SK-N-SH treated with all-trans-retinoic acid at 6 μM for 48 hours (cell line): Measurements from ENCODE around the gene FOXO3.
A peak's percentile ranks its signal among the peaks of the same experiment; 100 is the strongest.

ENCODE experiments used
- ATAC-seq: fragments of 200-7000 bp; cut with Tn5 transposase; 3 replicates; pipeline ENCODE4 v1.9.1; 2020; ENCODE audit warnings: mild to moderate bottlenecking, moderate library complexity
- ARNTL ChIP-seq: fragments of 450-650 bp; formaldehyde crosslinking; IDR thresholded peaks from 2 replicates; pipeline ENCODE4 v1.5.0; 2020; ENCODE audit warnings: low read depth, mild to moderate bottlenecking, moderate library complexity, borderline replicate concordance
- BACH2 ChIP-seq: fragments of 250-450 bp; sonication (Bioruptor Pico); IDR thresholded peaks from 2 replicates; pipeline ENCODE4 v1.9.0; 2021; ENCODE audit warnings: mild to moderate bottlenecking, borderline replicate concordance
- CSDC2 ChIP-seq: fragments of 250-450 bp; sonication (Bioruptor Pico); IDR thresholded peaks from 2 replicates; pipeline ENCODE4 v1.5.0; 2020; ENCODE audit warnings: mild to moderate bottlenecking, moderate library complexity
- ESRRG ChIP-seq: fragments of 250-450 bp; sonication (Bioruptor Pico); IDR thresholded peaks from 2 replicates; pipeline ENCODE4 v1.6.1; 2021; ENCODE audit warnings: mild to moderate bottlenecking
- GLIS3 ChIP-seq: fragments of 250-450 bp; sonication (Bioruptor Pico); IDR thresholded peaks from 2 replicates; pipeline ENCODE4 v1.5.0; 2020; ENCODE audit warnings: mild to moderate bottlenecking, moderate library complexity
- ISL1 ChIP-seq: fragments of 250-450 bp; sonication (Bioruptor Pico); IDR thresholded peaks from 2 replicates; pipeline ENCODE4 v2.1.2; 2022; ENCODE audit warnings: mild to moderate bottlenecking, moderate library complexity
- OSR1 ChIP-seq: fragments of 250-450 bp; sonication (Bioruptor Pico); IDR thresholded peaks from 2 replicates; pipeline ENCODE4 v1.8.0; 2022; ENCODE audit warnings: moderate library complexity, mild to moderate bottlenecking, inconsistent platforms
- PPARA ChIP-seq: fragments of 250-450 bp; sonication (Bioruptor Pico); IDR thresholded peaks from 2 replicates; pipeline ENCODE4 v1.5.0; 2020; ENCODE audit warnings: mild to moderate bottlenecking, borderline replicate concordance
- RARB ChIP-seq: fragments of 250-450 bp; sonication (Bioruptor Pico); IDR thresholded peaks from 2 replicates; pipeline ENCODE4 v1.8.0; 2021; ENCODE audit warnings: mild to moderate bottlenecking, moderate library complexity
- SNAI2 ChIP-seq: fragments of 250-450 bp; sonication (Bioruptor Pico); IDR thresholded peaks from 2 replicates; pipeline ENCODE4 v1.5.0; 2020; ENCODE audit warnings: mild to moderate bottlenecking, moderate library complexity
- TCF4 ChIP-seq: fragments of 250-450 bp; sonication (Bioruptor Pico); IDR thresholded peaks from 2 replicates; pipeline ENCODE4 v1.8.0; 2021; ENCODE audit warnings: mild to moderate bottlenecking, moderate library complexity, borderline replicate concordance
- TOX ChIP-seq: fragments of 250-450 bp; sonication (Bioruptor Pico); IDR thresholded peaks from 2 replicates; pipeline ENCODE4 v1.8.0; 2021; ENCODE audit warnings: mild to moderate bottlenecking, moderate library complexity, borderline replicate concordance
- ZC3H10 ChIP-seq: fragments of 250-450 bp; sonication (Bioruptor Pico); IDR thresholded peaks from 2 replicates; pipeline ENCODE4 v1.5.1; 2021; ENCODE audit warnings: mild to moderate bottlenecking, moderate library complexity
- ZFP3 ChIP-seq: fragments of 250-450 bp; sonication (Bioruptor Pico); IDR thresholded peaks from 2 replicates; pipeline ENCODE4 v1.5.0; 2020; ENCODE audit warnings: mild to moderate bottlenecking, moderate library complexity
- ZFP30 ChIP-seq: fragments of 450-650 bp; formaldehyde crosslinking; IDR thresholded peaks from 2 replicates; pipeline ENCODE4 v1.5.0; 2022; ENCODE audit warnings: mild to moderate bottlenecking, moderate library complexity
- ZNF565 ChIP-seq: fragments of 450-650 bp; formaldehyde crosslinking; conservative IDR thresholded peaks from 2 replicates; pipeline ENCODE4 v1.5.0; 2020; ENCODE audit warnings: low read depth, mild to moderate bottlenecking, moderate library complexity
- ZNF70 ChIP-seq: fragments of 450-650 bp; formaldehyde crosslinking; IDR thresholded peaks from 2 replicates; pipeline ENCODE4 v1.5.0; 2020; ENCODE audit warnings: mild to moderate bottlenecking, moderate library complexity
- ZNF8 ChIP-seq: fragments of 450-650 bp; formaldehyde crosslinking; IDR thresholded peaks from 2 replicates; pipeline ENCODE4 v1.5.0; 2020; ENCODE audit warnings: mild to moderate bottlenecking, moderate library complexity
- TF ChIP-seq, protein P1 (sequence below): fragments of 250-450 bp; sonication (Bioruptor Pico); IDR thresholded peaks from 2 replicates; pipeline ENCODE4 v1.5.0; 2020; ENCODE audit warnings: mild to moderate bottlenecking, moderate library complexity
- TF ChIP-seq, protein P2 (sequence below): fragments of 250-450 bp; sonication (Bioruptor Pico); IDR thresholded peaks from 2 replicates; pipeline ENCODE4 v1.8.0; 2021; ENCODE audit warnings: low read depth, mild to moderate bottlenecking, moderate library complexity, borderline replicate concordance
- TF ChIP-seq, protein P3 (sequence below): fragments of 250-450 bp; sonication (Bioruptor Pico); IDR thresholded peaks from 2 replicates; pipeline ENCODE4 v1.8.0; 2020; ENCODE audit warnings: mild to moderate bottlenecking, moderate library complexity, borderline replicate concordance
- TF ChIP-seq, protein P4 (sequence below): fragments of 250-450 bp; sonication (Bioruptor Pico); IDR thresholded peaks from 2 replicates; pipeline ENCODE4 v1.5.1; 2020; ENCODE audit warnings: low read depth, mild to moderate bottlenecking, moderate library complexity

Gene FOXO3

DNA sequence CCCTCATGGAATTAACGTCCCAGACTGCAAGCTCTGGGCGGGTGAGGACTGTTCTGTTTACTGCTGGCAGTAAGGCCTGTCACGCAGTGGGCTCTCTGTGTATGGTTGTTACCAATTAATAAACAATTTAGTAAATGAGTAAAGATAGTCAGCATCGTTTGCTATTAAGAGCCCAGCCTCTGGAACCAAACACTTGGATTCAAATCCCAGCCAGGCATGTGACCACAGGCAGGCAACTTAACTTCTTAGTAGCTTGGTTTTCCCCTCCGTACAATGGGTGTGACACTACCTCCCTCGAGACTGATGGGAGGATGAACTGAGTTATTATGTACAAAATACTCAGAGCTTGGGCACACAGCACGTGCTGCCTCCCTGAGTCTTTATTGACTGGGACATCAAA, 149.8 kb downstream of the FOXO3 start:
- no peak for ATAC-seq
- TF ChIP-seq TOX (CRISPR knock-in tag) (no peak), ARNTL (CRISPR knock-in tag) (no peak), RARB (CRISPR knock-in tag) (no peak), ZFP3 (no peak), ISL1 (CRISPR knock-in tag) (no peak), BACH2 (CRISPR knock-in tag) (no peak), TCF4 (CRISPR knock-in tag) (no peak), GLIS3 (CRISPR knock-in tag) (no peak), PPARA (CRISPR knock-in tag) (no peak), ZC3H10 (CRISPR knock-in tag) (no peak), CSDC2 (CRISPR knock-in tag) (no peak), ZFP30 (CRISPR knock-in tag) (no peak)
- TF ChIP-seq, protein P1, sequence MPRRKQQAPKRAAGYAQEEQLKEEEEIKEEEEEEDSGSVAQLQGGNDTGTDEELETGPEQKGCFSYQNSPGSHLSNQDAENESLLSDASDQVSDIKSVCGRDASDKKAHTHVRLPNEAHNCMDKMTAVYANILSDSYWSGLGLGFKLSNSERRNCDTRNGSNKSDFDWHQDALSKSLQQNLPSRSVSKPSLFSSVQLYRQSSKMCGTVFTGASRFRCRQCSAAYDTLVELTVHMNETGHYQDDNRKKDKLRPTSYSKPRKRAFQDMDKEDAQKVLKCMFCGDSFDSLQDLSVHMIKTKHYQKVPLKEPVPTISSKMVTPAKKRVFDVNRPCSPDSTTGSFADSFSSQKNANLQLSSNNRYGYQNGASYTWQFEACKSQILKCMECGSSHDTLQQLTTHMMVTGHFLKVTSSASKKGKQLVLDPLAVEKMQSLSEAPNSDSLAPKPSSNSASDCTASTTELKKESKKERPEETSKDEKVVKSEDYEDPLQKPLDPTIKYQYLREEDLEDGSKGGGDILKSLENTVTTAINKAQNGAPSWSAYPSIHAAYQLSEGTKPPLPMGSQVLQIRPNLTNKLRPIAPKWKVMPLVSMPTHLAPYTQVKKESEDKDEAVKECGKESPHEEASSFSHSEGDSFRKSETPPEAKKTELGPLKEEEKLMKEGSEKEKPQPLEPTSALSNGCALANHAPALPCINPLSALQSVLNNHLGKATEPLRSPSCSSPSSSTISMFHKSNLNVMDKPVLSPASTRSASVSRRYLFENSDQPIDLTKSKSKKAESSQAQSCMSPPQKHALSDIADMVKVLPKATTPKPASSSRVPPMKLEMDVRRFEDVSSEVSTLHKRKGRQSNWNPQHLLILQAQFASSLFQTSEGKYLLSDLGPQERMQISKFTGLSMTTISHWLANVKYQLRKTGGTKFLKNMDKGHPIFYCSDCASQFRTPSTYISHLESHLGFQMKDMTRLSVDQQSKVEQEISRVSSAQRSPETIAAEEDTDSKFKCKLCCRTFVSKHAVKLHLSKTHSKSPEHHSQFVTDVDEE (CRISPR knock-in tag), result no peak
- TF ChIP-seq, protein P2, sequence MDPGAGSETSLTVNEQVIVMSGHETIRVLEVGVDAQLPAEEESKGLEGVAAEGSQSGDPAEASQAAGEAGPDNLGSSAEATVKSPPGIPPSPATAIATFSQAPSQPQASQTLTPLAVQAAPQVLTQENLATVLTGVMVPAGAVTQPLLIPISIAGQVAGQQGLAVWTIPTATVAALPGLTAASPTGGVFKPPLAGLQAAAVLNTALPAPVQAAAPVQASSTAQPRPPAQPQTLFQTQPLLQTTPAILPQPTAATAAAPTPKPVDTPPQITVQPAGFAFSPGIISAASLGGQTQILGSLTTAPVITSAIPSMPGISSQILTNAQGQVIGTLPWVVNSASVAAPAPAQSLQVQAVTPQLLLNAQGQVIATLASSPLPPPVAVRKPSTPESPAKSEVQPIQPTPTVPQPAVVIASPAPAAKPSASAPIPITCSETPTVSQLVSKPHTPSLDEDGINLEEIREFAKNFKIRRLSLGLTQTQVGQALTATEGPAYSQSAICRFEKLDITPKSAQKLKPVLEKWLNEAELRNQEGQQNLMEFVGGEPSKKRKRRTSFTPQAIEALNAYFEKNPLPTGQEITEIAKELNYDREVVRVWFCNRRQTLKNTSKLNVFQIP (CRISPR knock-in tag), result no peak

DNA sequence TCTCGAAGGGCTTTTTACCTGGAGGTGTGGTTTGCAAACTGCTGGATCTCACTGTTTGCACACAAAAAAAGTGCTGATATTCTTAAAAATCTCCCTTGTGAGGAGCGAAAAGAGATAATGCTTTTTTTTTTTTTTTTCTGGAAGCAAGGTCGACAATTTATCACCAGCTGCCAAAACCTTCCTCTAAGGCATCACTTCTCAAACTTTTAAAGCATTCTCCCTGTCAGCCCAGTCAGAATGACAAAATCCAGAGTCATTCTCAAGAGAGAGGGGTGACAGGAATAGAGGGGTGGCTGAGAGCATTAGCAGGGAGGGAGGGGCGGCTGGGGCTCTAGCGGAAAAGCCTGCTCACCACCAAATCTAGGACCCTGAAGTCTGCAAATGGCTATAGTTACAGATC, 150.4 kb downstream of the FOXO3 start:
- TF ChIP-seq, protein P3, sequence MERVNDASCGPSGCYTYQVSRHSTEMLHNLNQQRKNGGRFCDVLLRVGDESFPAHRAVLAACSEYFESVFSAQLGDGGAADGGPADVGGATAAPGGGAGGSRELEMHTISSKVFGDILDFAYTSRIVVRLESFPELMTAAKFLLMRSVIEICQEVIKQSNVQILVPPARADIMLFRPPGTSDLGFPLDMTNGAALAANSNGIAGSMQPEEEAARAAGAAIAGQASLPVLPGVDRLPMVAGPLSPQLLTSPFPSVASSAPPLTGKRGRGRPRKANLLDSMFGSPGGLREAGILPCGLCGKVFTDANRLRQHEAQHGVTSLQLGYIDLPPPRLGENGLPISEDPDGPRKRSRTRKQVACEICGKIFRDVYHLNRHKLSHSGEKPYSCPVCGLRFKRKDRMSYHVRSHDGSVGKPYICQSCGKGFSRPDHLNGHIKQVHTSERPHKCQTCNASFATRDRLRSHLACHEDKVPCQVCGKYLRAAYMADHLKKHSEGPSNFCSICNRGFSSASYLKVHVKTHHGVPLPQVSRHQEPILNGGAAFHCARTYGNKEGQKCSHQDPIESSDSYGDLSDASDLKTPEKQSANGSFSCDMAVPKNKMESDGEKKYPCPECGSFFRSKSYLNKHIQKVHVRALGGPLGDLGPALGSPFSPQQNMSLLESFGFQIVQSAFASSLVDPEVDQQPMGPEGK (CRISPR knock-in tag), result peak; percentile 73; the same call in 1 of the 2 replicates
- no peak for TF ChIP-seq SNAI2 (CRISPR knock-in tag)
- no peak for TF ChIP-seq RARB (CRISPR knock-in tag)
- TF ChIP-seq, protein P4, sequence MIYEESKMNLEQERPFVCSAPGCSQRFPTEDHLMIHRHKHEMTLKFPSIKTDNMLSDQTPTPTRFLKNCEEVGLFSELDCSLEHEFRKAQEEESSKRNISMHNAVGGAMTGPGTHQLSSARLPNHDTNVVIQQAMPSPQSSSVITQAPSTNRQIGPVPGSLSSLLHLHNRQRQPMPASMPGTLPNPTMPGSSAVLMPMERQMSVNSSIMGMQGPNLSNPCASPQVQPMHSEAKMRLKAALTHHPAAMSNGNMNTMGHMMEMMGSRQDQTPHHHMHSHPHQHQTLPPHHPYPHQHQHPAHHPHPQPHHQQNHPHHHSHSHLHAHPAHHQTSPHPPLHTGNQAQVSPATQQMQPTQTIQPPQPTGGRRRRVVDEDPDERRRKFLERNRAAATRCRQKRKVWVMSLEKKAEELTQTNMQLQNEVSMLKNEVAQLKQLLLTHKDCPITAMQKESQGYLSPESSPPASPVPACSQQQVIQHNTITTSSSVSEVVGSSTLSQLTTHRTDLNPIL, result no peak
- TF ChIP-seq ZFP3, result no peak
- TF ChIP-seq ISL1 (CRISPR knock-in tag), result peak; percentile 85
- ATAC-seq, result peak; percentile 48

DNA sequence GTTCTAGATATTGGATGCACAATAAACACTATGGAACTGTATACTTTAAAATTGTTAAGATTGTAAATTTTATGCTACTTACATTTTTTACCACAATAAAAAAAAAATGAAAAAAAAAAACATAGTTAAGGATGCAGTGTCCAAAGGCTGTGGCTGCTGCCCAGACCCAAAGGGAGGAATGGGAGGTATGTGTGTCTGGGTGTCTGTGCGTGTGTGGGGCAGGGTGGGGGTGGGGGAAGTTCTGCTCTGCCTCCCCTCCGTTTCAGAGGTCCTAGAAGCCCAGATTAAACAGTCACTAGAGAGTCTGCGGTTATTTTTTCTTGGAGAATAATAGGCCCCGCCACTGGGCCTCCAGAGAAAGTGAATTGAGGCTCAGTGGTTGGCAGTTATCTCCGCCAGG, 151.1 kb downstream of the FOXO3 start:
- TF ChIP-seq TCF4 (CRISPR knock-in tag), result no peak
- no peak for TF ChIP-seq PPARA (CRISPR knock-in tag)
- no peak for TF ChIP-seq ZFP3
- TF ChIP-seq ISL1 (CRISPR knock-in tag), result no peak
- TF ChIP-seq ZNF8 (CRISPR knock-in tag), result no peak
- no peak for TF ChIP-seq BACH2 (CRISPR knock-in tag)
- no peak for TF ChIP-seq RARB (CRISPR knock-in tag)
- TF ChIP-seq ZNF565 (CRISPR knock-in tag), result no peak
- no peak for TF ChIP-seq ESRRG (CRISPR knock-in tag)
- TF ChIP-seq, protein P4, result no peak
- TF ChIP-seq OSR1 (CRISPR knock-in tag), result no peak
- TF ChIP-seq TOX (CRISPR knock-in tag), result no peak
- TF ChIP-seq, protein P1 (CRISPR knock-in tag), result no peak
- no peak for TF ChIP-seq ZNF70 (CRISPR knock-in tag)
- no peak for TF ChIP-seq GLIS3 (CRISPR knock-in tag)
- TF ChIP-seq ZC3H10 (CRISPR knock-in tag), result no peak
- no peak for TF ChIP-seq CSDC2 (CRISPR knock-in tag)
- TF ChIP-seq, protein P3 (CRISPR knock-in tag), result no peak
- no peak for ATAC-seq
